GF-D8 (cell line): ENCODE data around the gene ACTR3.

Source experiments
- DNase-seq: peaks from one replicate; lab custom pipeline; 2025; lab: John Stamatoyannopoulos, UW

Gene ACTR3

DNA sequence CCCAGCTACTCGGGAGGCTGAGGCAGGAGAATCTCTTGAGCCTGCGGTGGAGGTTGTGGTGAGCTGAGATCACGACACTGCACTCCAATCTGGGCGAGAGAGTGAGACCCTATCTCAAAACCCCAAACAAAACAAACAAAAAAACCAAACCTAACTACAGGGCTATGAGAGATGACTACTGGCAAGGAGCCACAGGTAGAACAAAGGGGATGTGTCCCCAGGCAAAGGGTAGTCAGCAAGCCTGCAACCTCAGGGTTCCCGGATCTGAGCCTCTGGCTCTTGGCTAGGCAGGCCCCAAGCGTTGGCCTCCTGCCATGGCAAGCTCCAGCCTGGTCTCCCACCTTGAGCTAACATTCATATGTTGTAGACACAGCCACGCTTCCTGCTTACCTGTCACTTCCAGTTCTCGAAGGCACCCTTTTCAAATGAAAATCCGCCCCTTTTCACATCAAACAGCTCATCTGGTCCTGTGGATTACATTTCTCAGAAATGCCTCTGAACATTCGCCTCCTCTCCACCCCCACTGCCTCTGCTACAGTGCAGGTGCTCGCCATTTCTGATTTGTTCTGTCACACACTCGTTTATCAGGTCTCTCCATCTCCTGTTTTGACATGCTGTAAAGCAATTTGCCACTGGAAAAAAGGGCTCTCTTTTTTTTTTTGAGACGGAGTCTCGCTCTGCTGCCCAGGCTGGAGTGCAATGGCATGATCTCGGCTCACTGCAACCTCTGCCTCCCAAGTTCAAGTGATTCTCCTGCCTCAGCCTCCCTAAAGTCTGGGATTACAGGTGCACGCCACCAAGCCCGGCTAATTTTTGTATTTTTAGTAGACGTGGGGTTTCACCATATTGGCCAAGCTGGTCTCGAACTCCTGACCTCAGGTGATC lies 13.1 kb upstream of the ACTR3 start:
- no peak for DNase-seq

DNA sequence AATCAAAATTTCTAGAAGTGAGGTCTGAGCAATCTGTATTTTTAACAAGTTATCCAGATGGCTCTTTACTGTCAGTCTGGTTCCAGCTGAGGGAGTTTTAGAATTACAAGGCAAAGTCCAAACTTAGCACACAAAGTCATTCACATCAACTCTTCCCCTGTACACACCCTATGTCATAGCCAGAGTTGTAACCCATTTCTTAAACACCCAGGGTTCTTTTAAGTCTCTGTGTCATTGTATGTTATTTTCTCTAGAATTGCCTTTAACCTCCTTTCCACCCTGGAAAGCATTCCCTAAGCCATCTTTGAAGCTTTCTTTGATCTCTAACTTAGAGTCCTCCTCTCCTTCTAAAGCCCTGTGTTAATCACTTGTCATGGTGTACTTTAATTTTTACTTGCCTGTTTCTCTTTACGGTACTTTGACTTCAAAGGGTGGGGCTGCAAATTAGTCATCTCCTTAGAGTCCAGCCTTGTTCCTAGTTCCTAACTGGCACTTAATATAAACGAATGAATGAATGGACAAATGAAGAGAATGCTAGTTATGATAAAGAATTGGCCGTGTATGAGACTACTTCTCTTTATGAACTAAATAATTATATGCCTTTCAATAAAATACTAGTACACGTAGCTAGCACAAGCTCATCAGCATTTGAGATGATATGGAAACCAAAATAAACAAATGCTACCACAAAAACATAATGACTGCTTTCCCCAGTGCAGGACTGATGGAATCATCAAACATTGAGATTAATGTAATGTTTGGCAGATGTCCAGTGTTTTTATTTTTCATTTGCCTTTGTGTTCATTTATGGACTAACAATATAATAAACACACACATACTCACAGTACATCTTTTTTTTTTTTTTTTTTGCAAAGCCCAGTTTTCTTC lies 11.9 kb upstream of the ACTR3 start:
- no peak for DNase-seq

DNA sequence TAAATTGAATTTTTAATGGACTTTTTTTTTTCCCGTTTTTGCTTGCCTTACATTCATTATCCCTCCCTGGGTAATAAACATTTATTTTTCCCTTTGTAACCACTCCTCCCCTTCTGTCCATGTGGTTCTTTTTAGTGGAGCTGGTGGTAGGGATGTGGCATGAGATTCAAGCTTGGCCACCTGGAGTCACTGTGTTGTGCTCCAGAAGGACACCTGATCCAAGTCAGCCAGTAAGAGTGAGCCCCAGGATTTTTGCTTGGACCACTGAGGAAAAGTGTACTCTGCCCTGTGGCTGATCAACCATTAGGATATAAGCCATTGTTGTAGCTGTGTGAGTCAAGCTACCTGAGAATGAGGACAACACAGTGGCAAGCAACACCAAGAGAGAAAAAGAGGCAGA lies 11.1 kb upstream of the ACTR3 start:
- DNase-seq: no peak

DNA sequence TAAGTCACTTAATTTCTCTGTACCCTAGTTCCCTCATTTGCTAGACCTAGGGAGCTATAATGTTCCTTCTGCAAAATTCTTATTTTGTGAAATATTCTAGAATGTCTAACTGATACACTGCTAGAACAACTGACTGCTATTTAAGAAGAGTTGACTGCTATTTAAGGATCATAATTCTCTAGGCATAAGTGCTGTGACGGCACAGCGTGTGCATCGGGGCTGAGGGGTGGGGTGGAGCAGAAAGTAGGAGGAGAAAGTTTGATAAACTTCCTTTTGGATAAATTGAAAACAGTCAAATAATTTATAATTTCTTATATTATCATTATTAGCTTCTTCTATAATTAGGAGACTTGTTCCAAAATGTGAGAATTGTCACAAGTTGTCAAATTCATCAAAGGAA lies 10.4 kb upstream of the ACTR3 start:
- DNase-seq: no peak

DNA sequence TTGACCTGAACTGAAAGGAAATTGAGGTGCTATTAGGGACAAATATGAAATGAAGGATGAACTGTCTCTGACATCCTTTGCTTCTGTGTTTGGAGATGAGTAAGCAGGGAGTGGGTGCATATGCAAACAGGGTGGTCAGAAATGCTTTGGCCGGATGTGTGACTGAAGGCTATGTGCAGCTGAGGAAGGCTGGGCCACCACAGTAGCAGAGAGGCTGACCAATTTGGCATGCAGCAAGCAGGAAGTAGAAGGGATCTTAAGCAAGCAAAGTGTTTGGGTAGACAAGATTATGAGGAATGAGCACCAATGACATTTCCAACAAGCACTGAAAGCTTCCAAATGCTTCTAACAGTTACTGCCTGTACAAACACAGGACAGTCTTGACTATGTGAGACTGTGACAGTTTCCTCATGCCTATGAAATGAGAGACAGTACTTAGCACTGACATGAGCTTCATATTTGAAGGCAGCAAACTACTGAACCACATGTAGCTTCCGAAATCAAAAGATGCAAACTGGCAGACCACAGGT lies 3.3 kb upstream of the ACTR3 start:
- DNase-seq: peak; percentile 62

GRCh38 chr2:113887009-113887792 lies 2.7 kb upstream of the ACTR3 start:
- DNase-seq: no peak

GRCh38 chr2:113888641-113889470 lies 1.0 kb upstream of the ACTR3 start:
- no peak for DNase-seq

DNA sequence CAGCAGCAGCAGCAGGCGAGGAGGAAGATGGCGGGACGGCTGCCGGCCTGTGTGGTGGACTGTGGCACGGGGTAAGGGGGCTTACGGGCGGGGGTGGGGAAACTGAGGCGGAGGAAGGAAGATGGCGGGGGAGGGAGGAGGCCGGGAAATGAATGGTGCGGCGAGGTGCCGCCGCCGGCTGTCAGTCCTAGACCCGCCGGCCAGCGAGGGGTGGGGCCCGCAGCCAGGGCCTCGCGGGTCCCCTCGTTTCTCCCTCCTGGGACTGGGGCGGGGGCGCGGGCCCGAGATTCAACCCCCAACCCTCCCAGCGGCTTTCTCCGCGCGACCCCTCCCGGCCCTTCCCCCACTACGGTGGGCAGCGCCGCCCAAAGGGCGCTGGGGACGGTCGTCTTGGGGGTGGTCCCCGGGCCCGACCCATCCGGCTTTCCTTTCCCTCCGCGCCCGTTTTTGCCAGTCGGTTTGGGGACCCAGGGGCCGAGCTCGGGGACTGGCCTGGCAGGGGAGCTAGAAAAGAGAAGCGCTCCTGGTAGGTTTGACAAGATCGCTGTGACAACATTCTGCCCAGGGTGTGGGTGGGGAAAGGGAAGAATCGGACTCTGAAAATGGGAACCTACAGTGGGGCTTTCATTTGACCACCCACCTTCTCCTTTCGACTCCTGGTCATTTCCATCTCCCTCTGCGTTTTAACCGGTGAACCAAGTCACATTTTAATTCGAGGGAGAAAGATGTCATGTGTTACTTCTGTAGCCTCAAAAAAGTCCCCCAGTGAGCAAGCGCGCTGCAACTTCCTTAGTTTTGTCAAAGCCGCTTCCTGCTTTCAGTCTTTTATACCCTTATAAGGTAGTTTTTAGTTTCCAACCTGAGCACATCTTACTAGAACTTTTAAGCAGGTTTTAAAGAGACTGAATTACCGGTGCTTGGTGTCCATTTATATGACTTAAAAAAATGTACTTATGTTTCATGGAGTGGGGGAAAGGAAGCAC lies 655 bp downstream of the ACTR3 start:
- DNase-seq: peak; percentile 76

GRCh38 chr2:113891265-113891959 lies 1.5 kb downstream of the ACTR3 start:
- DNase-seq: no peak

GRCh38 chr2:113892004-113892710 lies 2.3 kb downstream of the ACTR3 start:
- peak; percentile 13 for DNase-seq

DNA sequence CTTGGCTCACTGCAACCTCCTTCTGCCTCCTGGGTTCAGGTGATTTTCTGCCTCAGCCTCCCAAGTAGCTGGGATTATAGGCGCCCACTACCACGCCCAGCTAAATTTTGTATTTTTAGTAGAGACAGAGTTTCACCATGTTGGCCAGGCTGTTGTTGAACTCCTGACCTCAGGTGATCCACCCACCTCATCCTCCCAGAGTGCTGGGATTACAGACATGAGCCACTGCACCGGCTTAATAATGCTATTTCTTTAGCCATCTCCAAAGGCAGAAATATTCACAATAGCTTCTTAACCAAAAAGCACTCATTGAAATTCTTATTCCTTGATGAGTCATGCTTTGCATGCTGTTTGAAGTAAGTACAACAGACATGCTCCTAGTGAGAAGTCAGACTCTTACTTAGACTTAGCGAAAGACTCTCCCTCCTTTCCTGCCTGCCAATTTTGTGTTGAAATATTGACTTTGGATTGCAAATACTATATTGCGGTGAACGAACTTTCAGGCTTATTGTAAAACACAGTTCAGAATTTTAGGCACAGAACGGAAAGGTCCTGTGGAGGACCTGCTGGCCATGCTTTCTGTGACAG lies 4.4 kb downstream of the ACTR3 start:
- peak; percentile 75 for DNase-seq

DNA sequence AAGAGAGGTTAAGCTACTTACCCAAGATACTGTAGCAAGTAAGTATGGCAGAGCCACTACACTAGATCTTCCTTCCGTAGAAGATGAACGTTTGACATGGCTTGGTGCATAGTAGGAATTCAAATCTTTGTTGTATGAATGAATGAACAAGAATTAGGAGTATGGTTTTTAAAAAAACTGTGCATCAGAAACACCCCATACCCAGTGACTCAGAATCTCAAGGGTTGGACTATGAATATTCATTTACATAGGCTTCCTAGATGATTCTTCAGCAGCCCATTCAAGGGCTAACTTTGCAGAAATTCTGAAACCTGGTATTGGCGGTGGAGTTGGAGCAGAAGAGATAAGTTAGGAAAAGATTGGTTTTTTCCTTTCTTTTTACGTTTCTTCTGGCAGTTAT lies 5.4 kb downstream of the ACTR3 start:
- DNase-seq: no peak

DNA sequence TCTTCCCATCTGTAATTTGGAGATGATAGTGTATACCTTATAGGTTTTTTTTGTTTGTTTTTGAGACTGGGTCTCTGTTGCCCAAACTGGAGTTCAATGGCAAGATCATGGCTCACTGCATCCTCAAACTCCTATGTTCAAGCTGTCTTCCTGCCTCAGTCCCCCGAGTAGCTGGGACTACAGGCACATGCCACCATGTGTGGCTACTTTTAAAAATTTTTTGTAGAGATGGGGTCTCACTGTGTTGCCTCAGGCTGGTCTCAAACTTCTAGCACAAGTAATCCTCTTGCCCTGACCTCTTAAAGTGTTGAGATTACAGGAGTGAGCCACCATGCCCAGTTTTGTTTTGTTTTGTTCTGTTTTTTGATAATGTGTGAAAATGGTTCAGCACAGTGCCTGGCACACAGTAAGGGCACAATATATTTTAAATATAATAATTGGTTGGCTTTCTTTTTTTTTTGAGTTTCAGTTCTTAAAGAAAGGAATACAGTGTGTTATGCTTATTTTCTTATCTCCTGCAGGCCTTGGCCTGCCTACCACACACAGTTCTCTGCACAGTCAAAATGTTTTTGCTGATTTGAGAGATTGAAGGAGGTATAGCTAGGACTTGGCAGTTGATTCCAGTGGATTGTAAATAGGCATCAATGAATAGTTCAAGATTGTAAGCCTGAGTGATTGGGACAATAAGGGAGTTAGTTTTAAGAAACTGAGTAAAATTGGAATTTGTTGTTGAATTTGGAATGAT lies 6.1 kb downstream of the ACTR3 start:
- no peak for DNase-seq

- no peak for DNase-seq
Measured at GRCh38 chr2:113896791-113897190, 6.9 kb downstream of the ACTR3 start.

DNA sequence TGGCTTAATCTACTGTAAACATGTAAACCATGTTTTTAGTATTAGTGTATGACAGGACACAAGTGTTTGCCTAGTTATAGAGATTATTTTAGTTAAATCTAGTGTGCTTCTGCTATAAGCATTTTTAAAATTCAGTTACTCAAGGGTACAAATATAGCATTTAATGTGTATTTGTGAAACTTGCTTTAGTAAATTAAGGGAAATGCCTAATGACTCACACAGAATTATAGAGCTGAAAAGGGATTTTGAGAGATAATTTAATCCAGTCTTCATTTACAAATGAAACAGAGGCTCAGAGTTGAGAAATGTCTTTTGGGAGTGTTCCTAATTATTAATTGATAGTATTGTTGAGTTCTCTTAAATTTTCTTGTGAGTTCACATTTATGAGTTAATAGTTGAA lies 8.2 kb downstream of the ACTR3 start:
- no peak for DNase-seq

DNA sequence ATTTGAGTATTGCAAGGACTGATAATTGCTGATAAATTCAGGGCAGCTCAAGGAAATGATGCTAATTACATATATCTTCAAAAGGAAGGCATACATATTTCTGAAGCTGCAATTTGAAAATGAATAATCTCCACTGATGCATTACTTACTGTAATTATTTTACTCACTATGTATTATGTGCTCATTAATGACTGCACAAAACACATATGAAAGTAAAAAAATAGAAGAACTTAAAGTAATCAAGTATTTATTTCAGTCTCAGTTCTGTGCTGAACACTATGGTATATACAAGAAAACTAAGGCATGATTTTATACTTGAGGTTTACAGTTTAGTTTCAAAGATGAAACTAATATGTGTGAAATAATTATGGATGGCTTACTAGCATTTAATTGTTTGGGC lies 9.3 kb downstream of the ACTR3 start:
- DNase-seq: no peak

GRCh38 chr2:113901943-113902342 lies 12.1 kb downstream of the ACTR3 start:
- DNase-seq: peak; percentile 51
